HG02970 (cell line): ENCODE results near the gene PCDHGA6.
"Not testable (repeated sequence)": the region's sequence is repeated elsewhere in the genome, so short reads cannot be mapped to it uniquely, and the experiment has no call there.

Source experiments
- ATAC-seq: cut with Tn5 transposase; IDR thresholded peaks from one replicate; pipeline ENCODE4 v1.9.1; 2021; ENCODE audit warnings: mild to moderate bottlenecking, moderate library complexity, moderate number of reproducible peaks; ENCODE audit not compliant: unreplicated experiment, low FRiP score

The PCDHGA6 gene

DNA sequence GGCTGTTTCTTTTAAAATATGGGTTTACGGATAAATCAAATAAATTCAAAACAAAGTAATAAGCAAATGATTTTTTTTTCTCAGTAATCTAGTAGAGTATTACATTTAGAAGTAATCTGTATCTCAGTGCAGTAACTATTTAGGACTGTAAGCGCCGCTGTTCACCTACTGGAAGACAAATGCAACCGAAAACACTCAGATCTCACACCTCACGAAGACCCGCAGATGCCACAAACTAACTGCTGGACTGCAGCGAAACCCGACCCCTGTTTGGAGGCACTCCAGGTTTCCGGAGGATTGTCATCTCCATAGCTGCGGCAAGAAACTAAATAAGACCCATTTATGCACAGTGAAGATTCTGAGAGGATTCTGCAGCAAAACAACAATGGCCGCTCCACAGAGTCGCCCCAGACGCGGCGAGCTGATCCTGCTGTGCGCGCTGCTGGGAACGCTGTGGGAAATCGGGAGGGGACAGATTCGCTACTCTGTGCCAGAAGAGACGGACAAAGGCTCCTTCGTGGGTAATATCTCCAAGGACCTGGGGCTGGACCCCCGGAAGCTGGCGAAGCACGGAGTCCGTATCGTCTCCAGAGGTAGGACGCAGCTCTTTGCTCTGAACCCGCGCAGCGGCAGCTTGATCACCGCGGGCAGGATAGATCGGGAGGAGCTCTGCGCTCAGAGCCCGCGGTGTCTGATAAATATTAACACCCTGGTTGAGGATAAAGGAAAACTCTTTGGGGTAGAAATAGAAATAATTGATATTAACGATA, 18.9 kb downstream of the PCDHGA6 start, which contains the start of gene PCDHGA8:
TSS of gene PCDHGA8 (plus strand) at position 205 of the 770 bp plus-strand sequence. CDS start at position 386, 181 bp downstream.
- ATAC-seq, result no peak

GRCh38 chr5:141393267-141393666, 19.6 kb downstream of the PCDHGA6 start:
- ATAC-seq, result no peak

DNA sequence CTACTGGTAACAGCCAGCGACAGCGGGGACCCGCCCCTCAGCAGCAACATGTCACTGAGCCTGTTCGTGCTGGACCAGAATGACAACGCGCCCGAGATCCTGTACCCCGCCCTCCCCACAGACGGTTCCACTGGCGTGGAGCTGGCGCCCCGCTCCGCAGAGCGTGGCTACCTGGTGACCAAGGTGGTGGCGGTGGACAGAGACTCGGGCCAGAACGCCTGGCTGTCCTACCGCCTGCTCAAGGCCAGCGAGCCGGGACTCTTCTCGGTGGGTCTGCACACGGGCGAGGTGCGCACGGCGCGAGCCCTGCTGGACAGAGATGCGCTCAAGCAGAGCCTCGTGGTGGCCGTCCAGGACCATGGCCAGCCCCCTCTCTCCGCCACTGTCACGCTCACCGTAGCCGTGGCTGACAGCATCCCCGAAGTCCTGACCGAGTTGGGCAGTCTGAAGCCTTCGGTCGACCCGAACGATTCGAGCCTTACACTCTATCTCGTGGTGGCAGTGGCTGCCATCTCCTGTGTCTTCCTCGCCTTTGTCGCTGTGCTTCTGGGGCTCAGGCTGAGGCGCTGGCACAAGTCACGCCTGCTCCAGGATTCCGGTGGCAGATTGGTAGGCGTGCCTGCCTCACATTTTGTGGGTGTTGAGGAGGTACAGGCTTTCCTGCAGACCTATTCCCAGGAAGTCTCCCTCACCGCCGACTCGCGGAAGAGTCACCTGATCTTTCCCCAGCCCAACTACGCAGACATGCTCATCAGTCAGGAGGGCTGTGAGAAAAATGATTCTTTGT, 20.9 kb downstream of the PCDHGA6 start:
- not testable (repeated sequence) for ATAC-seq

GRCh38 chr5:141397756-141398551, 24.3 kb downstream of the PCDHGA6 start, which contains the start of gene PCDHGB5:
Gene PCDHGB5, plus strand, starts transcription at chr5:141397947. Its CDS starts 181 bp downstream, at chr5:141398128.
- ATAC-seq, result not testable (repeated sequence)

GRCh38 chr5:141398608-141399007, 24.9 kb downstream of the PCDHGA6 start:
- no peak for ATAC-seq

DNA sequence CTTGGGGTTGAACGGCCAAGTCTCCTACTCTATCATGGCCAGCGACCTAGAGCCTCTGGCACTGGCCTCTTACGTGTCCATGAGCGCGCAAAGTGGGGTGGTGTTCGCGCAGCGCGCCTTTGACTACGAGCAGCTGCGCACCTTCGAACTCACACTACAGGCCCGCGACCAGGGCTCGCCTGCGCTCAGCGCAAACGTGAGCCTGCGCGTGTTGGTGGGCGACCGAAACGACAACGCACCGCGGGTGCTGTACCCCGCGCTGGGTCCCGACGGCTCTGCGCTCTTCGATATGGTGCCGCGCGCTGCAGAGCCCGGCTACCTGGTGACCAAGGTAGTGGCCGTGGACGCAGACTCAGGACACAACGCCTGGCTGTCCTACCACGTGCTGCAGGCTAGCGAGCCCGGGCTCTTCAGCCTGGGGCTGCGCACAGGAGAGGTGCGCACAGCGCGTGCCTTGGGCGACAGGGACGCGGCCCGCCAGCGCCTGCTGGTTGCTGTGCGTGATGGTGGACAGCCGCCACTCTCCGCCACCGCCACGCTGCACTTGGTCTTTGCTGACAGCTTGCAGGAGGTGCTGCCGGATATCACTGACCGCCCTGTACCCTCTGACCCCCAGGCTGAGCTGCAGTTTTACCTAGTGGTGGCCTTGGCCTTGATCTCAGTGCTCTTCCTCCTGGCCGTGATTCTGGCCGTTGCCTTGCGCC, 26.0 kb downstream of the PCDHGA6 start:
- ATAC-seq, result no peak

- no peak for ATAC-seq
Observed at GRCh38 chr5:141402553-141403243, 29.0 kb downstream of the PCDHGA6 start, which contains the start of gene PCDHGA9. Gene PCDHGA9, plus strand, starts transcription at chr5:141402778. Its CDS starts 175 bp downstream, at chr5:141402953.

DNA sequence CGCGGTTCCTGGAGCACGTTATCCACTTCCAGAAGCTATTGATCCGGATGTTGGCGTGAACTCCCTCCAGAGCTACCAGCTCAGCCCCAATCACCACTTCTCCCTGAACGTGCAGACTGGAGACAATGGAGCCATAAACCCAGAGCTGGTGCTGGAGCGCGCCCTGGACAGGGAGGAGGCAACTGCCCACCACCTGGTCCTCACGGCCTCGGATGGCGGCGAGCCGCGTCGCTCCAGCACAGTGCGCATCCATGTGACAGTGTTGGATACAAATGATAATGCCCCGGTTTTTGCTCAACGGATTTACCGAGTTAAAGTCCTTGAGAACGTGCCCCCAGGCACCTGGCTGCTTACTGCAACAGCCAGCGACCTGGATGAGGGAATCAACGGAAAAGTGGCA, 29.7 kb downstream of the PCDHGA6 start:
- ATAC-seq, result no peak

GRCh38 chr5:141407790-141408505, 34.3 kb downstream of the PCDHGA6 start, which contains the start of gene PCDHGB6:
Gene PCDHGB6, plus strand, starts transcription at chr5:141408021. Its CDS starts 182 bp downstream, at chr5:141408203.
- not testable (repeated sequence) for ATAC-seq

- no peak for ATAC-seq
Observed at GRCh38 chr5:141409598-141410306, 36.1 kb downstream of the PCDHGA6 start.

DNA sequence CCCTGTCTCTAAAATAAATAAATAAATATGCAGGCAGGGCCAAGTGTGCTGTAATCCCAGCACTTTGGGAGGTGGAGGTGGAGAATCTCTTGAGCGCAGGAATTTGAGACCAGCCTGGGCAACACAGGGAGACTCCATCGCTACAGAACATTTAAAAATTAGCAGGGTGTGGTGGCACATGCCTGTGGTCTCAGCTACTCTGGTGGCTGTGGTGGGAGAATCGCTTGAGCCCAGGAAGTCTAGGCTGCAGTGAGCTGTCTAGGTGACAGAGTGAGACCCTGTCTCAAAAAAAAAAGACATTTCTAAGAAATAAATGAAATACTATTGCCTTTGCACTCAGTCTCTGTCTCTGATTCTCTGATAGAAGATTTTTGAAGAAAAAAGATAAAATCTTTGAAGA, 37.9 kb downstream of the PCDHGA6 start:
- no peak for ATAC-seq

DNA sequence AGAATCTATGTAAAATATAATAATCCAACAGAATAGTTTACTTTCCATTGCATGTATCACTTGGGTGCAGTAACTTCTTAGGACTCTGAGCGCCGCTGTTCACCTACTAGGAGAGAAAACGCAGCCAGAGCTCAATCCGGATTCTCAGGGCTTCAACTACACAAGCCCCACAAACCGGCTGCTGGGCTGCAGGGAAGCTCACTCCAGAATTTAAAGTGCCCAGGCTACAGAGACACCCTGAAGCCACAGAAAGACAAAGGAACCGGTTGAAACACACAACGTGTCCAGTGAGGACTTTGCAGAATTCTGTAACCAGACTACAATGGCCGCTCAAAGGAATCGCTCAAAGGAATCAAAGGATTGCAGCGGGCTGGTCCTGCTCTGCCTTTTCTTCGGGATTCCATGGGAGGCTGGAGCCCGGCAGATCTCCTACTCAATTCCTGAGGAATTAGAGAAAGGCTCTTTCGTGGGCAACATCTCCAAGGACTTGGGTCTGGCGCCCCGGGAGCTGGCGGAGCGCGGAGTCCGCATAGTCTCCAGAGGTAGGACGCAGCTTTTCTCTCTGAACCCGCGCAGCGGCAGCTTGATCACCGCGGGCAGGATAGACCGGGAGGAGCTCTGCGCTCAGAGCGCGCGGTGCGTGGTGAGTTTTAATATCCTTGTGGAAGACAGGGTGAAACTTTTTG, 39.3 kb downstream of the PCDHGA6 start, which contains the start of gene PCDHGA10:
TSS of gene PCDHGA10 (plus strand) at position 134 of the 686 bp plus-strand sequence. CDS start at position 323, 189 bp downstream.
- ATAC-seq, result no peak

GRCh38 chr5:141413540-141414069, 39.9 kb downstream of the PCDHGA6 start:
- no peak for ATAC-seq

DNA sequence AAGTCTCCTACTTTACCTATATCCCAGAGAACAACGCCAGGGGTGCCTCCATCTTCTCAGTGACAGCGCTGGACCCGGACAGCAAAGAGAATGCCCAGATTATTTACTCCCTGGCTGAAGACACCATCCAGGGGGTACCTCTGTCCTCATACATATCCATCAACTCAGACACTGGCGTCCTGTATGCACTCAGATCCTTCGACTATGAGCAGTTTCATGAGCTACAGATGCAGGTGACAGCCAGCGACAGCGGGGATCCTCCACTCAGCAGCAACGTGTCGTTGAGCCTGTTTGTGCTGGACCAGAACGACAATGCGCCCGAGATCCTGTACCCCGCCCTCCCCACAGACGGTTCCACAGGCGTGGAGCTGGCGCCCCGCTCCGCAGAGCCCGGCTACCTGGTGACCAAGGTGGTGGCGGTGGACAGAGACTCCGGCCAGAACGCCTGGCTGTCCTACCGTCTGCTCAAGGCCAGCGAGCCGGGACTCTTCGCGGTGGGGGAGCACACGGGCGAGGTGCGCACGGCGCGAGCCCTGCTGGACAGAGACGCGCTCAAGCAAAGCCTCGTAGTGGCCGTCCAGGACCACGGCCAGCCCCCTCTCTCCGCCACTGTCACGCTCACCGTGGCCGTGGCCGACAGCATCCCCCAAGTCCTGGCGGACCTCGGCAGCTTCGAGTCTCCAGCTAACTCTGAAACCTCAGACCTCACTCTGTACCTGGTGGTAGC, 41.0 kb downstream of the PCDHGA6 start:
- ATAC-seq, result not testable (repeated sequence)

- not testable (repeated sequence) for ATAC-seq
Observed at GRCh38 chr5:141415275-141415618, 41.6 kb downstream of the PCDHGA6 start.

DNA sequence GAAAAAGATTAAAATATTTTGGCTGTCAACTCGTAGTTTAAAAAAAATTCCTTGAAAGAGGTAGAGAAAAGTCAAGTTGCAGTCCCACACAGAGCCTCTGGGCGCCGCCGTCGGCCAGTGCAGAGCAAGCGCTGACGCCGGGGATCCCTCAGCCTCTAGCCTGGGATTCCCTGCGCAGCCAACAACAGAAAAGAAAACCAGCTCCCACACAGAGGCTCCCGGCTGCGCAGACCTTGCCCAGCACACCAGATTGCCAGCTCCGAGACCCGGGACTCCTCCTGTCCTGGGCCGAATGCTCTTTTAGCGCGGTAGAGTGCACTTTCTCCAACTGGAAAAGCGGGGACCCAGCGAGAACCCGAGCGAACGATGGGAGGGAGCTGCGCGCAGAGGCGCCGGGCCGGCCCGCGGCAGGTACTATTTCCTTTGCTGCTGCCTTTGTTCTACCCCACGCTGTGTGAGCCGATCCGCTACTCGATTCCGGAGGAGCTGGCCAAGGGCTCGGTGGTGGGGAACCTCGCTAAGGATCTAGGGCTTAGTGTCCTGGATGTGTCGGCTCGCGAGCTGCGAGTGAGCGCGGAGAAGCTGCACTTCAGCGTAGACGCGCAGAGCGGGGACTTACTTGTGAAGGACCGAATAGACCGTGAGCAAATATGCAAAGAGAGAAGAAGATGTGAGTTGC, 43.9 kb downstream of the PCDHGA6 start, which contains the start of gene PCDHGB7:
TSS of gene PCDHGB7 (plus strand) at position 184 of the 679 bp plus-strand sequence. CDS start at position 367, 183 bp downstream.
- ATAC-seq, result peak; percentile 57
